HL-60 (cell line): Measurements from ENCODE around the gene SWAP70.

Experiments
- CTCF ChIP-seq: IDR thresholded peaks from one replicate; pipeline ENCODE4 v1.5.1; 2011; ENCODE audit warnings: low read length, control low read depth, inconsistent platforms; ENCODE audit not compliant: insufficient read depth
- GABPA ChIP-seq: IDR thresholded peaks from 2 replicates; pipeline ENCODE4 v1.6.1; 2012; ENCODE audit warnings: low read depth

- TF ChIP-seq CTCF (no peak), GABPA (no peak)
Measured at GRCh38 chr11:9701799-9702198, 37.9 kb downstream of the SWAP70 start.
